Skin epidermis (tissue), 12 donors: ENCODE results near the gene FOXC2.

ENCODE experiments used
- H3K27ac ChIP-seq, 21 experiments: fragments of 200-600 bp; sonication (generic) in 11 of 21; one replicate each; pipeline ENCODE4 v1.5.0; 2020; ENCODE audit warnings: mild to moderate bottlenecking in 3 of 21, inconsistent platforms in 2 of 21, moderate library complexity in 2 of 21
- H3K4me3 ChIP-seq, 7 experiments: fragments of 200-600 bp; sonication (generic) in 2 of 7; one replicate each; pipeline ENCODE4 v1.5.0; 2020; ENCODE audit warnings: inconsistent platforms in 2 of 7, mild to moderate bottlenecking in 2 of 7, moderate library complexity in 1 of 7

Gene FOXC2

GRCh38 chr16:86531641-86532525, 34.7 kb upstream of the FOXC2 start:
- Histone ChIP-seq H3K4me3 (no peak overlapping the region), H3K27ac (no peak overlapping the region)

GRCh38 chr16:86532526-86532815, 34.2 kb upstream of the FOXC2 start:
- no peak overlapping the region for H3K4me3 ChIP-seq

DNA sequence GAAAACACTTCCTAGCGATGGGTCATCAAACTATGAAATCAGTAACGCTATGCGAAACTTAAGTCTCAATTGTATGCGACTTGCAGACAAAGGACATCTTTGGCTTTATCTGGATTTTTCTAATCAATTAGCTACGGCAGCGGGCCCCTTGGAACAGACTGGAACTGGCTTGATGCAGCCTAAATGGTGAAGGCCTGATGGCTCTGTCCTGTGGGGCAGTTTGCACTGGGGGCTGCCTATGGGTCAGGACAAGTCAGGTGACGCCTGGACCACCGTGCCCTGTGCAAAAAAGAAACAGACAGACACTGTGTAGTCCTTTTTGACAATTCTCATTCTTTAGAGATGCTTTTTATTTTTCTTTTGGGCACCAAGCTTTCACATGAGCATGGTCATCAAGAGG, 33.6 kb upstream of the FOXC2 start:
- H3K4me3 ChIP-seq, result no peak overlapping the region
- H3K27ac ChIP-seq, result no peak overlapping the region

More at GRCh38 chr16:86532526-86532815, 34.2 kb upstream of the FOXC2 start:
- no peak overlapping the region for H3K27ac ChIP-seq

- Histone ChIP-seq H3K27ac (no peak overlapping the region), H3K4me3 (no peak overlapping the region)
These were observed 32.8 kb upstream of the FOXC2 start for GRCh38 chr16:86533767-86534351.

- H3K27ac ChIP-seq, result no peak overlapping the region
- H3K4me3 ChIP-seq, result no peak overlapping the region
These were observed 31.6 kb upstream of the FOXC2 start for GRCh38 chr16:86534779-86535615.

DNA sequence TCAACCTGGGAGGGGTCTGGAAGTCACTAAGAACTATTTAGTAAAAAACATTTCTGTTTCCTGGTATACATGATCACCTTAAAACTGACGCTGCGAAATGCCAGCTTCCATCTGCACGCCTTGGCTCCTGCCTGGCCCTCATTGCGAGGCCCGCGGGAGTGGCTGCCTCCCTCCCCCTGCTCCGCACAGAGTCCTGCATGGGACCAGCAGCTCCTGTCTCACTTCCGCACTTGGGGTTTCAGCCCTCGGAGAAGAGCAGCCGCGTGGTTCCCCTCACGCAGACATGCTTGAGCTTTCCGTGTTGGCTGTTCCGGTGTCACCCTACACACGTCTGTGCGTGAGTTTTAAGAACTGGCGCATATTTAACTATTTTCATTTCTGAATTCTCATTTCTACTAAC, 30.0 kb upstream of the FOXC2 start:
- Histone ChIP-seq H3K27ac (no peak overlapping the region), H3K4me3 (no peak overlapping the region)

GRCh38 chr16:86537486-86537885, 29.1 kb upstream of the FOXC2 start:
- H3K27ac ChIP-seq, result no peak overlapping the region
- H3K4me3 ChIP-seq, result no peak overlapping the region

GRCh38 chr16:86538196-86538780, 28.3 kb upstream of the FOXC2 start:
- Histone ChIP-seq H3K27ac (no peak overlapping the region), H3K4me3 (no peak overlapping the region)

DNA sequence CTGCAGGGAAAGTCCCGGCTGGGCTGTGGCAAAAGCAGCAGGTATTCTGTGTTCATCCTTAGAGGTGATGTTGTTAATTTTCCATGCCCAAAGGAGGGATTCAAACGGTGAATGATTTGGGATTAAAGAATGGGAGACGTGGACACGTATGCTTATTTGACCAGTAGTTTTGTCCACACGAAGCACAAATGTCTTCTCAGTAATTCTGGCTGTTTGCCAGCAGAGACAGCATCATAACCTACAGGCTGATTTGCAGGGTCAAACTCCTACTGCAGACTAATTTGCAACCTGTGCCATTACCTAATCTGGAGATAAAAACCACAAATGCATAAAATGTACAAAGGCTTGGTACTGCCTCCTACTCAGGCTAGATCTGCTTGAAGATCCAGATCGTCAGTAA, 25.7 kb upstream of the FOXC2 start:
- H3K27ac ChIP-seq, result no peak overlapping the region
- no peak overlapping the region for H3K4me3 ChIP-seq

- Histone ChIP-seq H3K4me3 (no peak overlapping the region), H3K27ac (no peak overlapping the region)
These were observed 25.1 kb upstream of the FOXC2 start for GRCh38 chr16:86541560-86541959.

DNA sequence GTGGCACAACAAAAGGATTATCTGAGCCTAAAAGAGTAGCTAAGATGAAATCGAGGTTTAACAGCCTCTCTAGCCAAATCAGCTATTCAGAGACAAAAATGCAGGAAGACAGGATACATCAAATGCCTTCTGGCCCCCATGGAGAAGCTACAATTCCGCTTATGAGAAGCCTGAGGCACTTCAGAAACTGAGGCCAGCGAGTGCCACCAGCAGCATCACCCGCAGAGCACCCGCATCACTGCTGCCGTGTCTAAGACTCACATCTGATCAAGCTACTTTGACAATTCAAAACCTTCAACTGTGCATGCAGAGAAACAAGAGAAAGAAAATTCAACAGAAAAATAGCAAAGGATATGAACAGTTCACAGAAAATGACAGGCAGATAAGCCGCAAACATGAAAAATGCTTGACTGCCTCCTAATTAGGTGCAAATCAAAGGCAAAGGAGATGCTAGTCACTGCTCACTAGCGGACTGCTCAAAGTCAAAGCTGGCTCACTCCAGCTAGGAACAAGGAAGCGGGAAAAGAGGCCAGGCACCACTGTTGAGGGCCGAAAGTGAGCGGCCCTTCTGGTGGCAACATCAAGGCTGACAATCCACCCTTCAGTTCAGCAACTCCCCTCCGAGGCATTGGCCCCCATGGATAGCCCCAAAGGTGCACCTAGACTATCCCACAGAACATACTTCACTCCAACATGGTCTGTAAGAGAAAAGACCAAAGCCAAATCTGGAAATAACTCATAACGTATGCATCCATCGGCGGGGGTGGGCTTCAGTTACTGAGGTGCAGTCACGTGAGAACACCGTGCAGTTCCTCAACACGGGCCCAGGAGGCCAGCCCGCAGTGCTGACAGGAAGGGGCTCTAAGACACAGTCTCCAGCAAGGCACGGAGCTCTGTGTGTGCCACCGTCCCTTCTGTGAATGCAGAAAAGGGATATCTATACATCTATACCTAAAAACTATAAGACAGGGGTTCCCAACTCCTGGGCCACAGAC, 23.6 kb upstream of the FOXC2 start:
- no peak overlapping the region for H3K27ac ChIP-seq
- H3K4me3 ChIP-seq, result no peak overlapping the region

- Histone ChIP-seq H3K4me3 (no peak overlapping the region), H3K27ac (no peak overlapping the region)
These were observed 21.1 kb upstream of the FOXC2 start for GRCh38 chr16:86545481-86545880.

DNA sequence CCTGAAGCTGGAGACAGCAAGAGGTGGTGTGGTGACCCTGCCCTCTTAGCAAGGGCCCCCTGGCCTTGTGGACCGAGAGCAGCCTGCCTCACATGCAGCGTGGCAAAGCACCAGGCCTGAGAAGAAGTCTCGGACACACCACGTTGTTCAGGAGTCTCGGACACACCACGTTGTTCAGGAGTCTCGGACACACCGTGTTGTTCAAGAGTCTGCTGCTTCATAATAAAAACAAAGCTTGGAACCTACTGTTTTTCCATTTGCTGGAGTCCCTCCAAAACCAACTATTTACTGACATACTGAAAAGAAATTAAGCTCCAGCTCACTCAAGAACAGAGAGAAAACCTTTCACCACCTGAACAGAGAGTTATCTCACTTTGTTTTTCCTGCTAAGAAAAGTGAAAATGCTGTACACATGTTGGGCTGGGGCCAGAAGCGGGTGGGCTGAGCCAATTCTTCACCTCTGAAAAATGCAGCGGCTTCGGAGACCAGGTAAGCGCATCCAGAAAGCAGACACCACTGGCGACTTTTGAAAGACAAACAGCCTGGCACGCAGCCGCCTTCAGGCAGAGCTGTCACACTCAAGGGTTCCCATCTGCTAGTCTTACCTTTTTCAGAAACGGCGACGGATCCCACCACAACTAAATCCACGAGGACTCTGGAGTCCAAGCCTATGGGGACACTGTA, 20.5 kb upstream of the FOXC2 start:
- no peak overlapping the region for H3K4me3 ChIP-seq
- no peak overlapping the region for H3K27ac ChIP-seq

- H3K4me3 ChIP-seq, result no peak overlapping the region
- H3K27ac ChIP-seq, result no peak overlapping the region
These were observed 20.0 kb upstream of the FOXC2 start for GRCh38 chr16:86546638-86547013.

DNA sequence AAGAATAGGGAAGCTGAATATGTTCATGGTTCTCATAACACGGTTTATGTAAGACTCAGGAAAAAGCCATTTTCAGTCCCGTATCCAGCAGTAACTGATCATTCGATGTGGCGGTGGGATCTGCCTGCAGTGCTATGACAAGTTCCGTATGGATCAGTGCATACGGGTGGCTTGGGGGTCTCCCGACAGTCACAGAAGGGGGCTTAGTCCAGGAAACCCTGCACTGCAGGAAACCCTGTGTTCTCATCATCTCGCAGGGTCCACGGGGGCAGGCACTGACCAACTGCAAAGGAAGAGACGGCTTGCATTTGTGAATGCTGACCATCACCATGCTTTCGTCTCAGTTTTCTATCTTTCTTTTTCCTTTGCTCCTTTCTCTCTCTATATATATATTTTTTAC, 19.3 kb upstream of the FOXC2 start:
- Histone ChIP-seq H3K4me3 (no peak overlapping the region), H3K27ac (no peak overlapping the region)

- H3K4me3 ChIP-seq, result no peak overlapping the region
- H3K27ac ChIP-seq, result no peak overlapping the region
These were observed 17.3 kb upstream of the FOXC2 start for GRCh38 chr16:86549076-86549892.

DNA sequence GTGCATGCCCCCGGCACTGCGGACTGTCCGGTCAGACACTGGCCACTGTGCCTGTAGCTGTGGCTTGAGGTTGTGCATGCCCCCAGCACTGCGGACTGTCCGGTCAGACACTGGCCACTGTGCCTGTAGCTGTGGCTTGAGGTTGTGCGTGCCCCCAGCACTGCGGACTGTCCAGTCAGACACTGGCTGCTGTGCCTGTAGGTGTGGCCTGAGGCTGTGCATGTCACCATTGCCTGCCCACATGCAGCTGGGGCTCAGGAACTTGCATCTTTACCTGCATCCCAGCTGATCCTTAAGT, 16.8 kb upstream of the FOXC2 start:
- Histone ChIP-seq H3K27ac (no peak overlapping the region), H3K4me3 (no peak overlapping the region)

DNA sequence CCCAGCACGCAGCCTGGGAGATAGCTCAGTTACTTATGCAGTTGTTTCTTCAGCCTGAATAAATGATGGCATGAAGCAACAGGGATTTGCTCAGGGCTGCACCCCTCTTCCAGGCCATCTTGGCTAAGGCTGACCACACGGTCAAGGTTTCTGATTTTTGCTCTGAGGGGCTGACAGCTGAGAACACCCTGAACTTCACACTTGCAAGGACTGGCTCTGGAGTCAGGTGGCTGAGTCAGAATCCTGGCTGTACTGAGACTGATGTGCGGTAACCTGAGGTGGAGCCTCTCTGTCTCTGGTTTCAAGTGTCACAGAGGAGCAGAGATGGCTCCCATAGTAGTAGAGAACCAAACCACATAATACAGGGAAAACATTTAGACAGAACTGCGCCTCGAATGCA, 16.3 kb upstream of the FOXC2 start:
- no peak overlapping the region for H3K27ac ChIP-seq
- no peak overlapping the region for H3K4me3 ChIP-seq
